Epithelial cell of esophagus (primary cell): ENCODE data around the gene CHST8.

Experiments
- DNase-seq: peaks from one replicate; pipeline ENCODE4 v3.0.0; 2010; ENCODE audit warnings: low read depth
- H3K4me3 ChIP-seq: 2 replicates; pipeline ENCODE4 v1.5.1; 2011; ENCODE audit warnings: mild to moderate bottlenecking, low read length, control low read depth
- TF ChIP-seq, protein P1 (sequence below): IDR thresholded peaks from 2 replicates; pipeline ENCODE4 v1.5.1; 2011; ENCODE audit warnings: low read depth, mild to moderate bottlenecking, low read length, control low read depth, inconsistent platforms; ENCODE audit not compliant: insufficient read depth; ENCODE audit errors: missing control alignments

The CHST8 gene

DNA sequence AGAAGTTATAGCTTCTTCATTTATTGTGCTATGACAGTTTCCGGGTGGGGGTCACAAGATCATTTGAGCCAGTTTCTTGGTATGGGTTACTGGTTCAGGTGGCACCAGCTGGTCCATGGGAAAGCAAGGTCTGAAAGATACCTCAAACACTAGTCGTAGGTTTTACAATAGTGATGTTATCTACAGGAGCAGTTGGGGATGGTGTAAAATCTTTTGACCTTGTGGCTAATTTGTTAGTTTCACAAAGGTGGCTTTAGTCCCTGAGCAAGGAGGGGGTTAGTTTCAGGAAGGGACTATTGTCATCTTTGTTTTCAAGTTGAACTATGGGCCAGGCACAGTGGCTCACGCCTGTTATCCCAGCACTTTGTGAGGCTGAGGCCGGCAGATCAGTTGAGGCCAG is 24.6 kb downstream of the CHST8 start:
- no peak overlapping the region for H3K4me3 ChIP-seq
- no peak for DNase-seq
- TF ChIP-seq, protein P1, sequence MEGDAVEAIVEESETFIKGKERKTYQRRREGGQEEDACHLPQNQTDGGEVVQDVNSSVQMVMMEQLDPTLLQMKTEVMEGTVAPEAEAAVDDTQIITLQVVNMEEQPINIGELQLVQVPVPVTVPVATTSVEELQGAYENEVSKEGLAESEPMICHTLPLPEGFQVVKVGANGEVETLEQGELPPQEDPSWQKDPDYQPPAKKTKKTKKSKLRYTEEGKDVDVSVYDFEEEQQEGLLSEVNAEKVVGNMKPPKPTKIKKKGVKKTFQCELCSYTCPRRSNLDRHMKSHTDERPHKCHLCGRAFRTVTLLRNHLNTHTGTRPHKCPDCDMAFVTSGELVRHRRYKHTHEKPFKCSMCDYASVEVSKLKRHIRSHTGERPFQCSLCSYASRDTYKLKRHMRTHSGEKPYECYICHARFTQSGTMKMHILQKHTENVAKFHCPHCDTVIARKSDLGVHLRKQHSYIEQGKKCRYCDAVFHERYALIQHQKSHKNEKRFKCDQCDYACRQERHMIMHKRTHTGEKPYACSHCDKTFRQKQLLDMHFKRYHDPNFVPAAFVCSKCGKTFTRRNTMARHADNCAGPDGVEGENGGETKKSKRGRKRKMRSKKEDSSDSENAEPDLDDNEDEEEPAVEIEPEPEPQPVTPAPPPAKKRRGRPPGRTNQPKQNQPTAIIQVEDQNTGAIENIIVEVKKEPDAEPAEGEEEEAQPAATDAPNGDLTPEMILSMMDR, result no peak

GRCh38 chr19:33647146-33647545 is 25.4 kb downstream of the CHST8 start:
- TF ChIP-seq, protein P1, result no peak
- no peak overlapping the region for H3K4me3 ChIP-seq
- DNase-seq, result no peak

- no peak for DNase-seq
- H3K4me3 ChIP-seq, result no peak overlapping the region
- TF ChIP-seq, protein P1, result no peak
These were observed 28.0 kb downstream of the CHST8 start for GRCh38 chr19:33649627-33650305.

GRCh38 chr19:33653684-33654083 is 31.9 kb downstream of the CHST8 start:
- TF ChIP-seq, protein P1, result no peak
- DNase-seq, result no peak
- H3K4me3 ChIP-seq, result no peak overlapping the region

DNA sequence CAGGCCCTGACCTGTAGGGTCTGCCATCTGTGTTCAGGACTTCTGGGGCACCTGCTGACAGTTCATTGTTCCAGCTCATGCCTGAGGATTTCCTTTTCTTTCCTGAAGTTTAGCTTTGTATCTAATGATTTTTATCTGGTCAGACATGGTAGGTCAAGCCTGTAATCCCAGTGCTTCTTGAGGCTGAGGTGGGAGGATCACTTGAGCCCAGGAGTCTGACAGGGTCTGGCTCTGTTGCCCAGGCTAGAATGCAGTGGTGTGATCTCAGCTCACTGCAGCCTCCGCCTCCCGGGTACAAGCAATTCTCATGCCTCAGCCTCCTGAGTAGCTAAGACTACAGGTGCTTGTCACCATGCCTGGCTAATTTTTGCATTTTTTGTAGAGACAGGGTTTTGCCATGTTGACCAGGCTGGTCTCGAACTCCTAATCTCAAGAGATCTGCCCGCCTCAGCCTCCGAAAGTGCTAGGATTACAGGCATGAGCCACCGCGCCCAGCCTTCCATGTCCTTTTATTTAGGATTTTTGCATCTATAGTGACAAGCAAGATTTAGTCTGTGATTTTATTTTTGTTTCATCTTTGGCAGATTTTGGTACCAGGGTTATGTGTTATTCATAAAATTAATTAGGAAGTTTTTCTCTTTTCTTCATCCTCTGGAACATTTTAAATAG is 33.2 kb downstream of the CHST8 start:
- H3K4me3 ChIP-seq, result no peak overlapping the region
- DNase-seq, result no peak

GRCh38 chr19:33659835-33660234 is 38.1 kb downstream of the CHST8 start:
- no peak overlapping the region for H3K4me3 ChIP-seq
- TF ChIP-seq, protein P1, result no peak
- no peak for DNase-seq

More for the DNA sequence above, 33.2 kb downstream of the CHST8 start:
- TF ChIP-seq, protein P1, result no peak
